CD14-positive monocyte (primary cell): ENCODE results near the gene CREB3L1. TPM values are rescaled to one million over a fixed set of nuclear protein-coding genes. Genes with fewer than 3 reads are reported as not detected.
A peak's percentile ranks its signal among the peaks of the same experiment; 100 is the strongest.

Experiments used
- DNase-seq, 3 donors: peaks; one replicate each; pipeline ENCODE4 v3.0.0-alpha.2; 2011 to 2022
- H2AFZ ChIP-seq: 2 replicates; pipeline ENCODE4 v1.6.0; 2012; ENCODE audit warnings: mild to moderate bottlenecking, low read depth, low read length, inconsistent platforms; ENCODE audit not compliant: insufficient read depth, poor library complexity, severe bottlenecking
- H3K27ac ChIP-seq, 2 donors: 1 replicate in 1 of 2; 2 replicates in 1 of 2; pipeline ENCODE4 v1.5.1; 2012 to 2013; ENCODE audit warnings: low read length in 2 of 2, control low read depth in 1 of 2, inconsistent platforms in 1 of 2, low read depth in 1 of 2, mild to moderate bottlenecking in 1 of 2
- H3K27me3 ChIP-seq, 2 donors: one replicate each; pipeline versions ENCODE4 v1.6.0 to v1.6.1; 2011 to 2013; ENCODE audit warnings: low read length in 2 of 2; ENCODE audit not compliant: control insufficient read depth in 2 of 2, insufficient read depth in 2 of 2
- H3K36me3 ChIP-seq, 2 donors: replicated peaks in 1 of 2; 1 replicate in 1 of 2; 2 replicates in 1 of 2; pipeline versions ENCODE4 v1.5.1 to v1.6.1; 2012 to 2013; ENCODE audit warnings: low read length in 2 of 2, control low read depth in 1 of 2, inconsistent platforms in 1 of 2, mild to moderate bottlenecking in 1 of 2; ENCODE audit not compliant: insufficient read depth in 2 of 2, control insufficient read depth in 1 of 2
- H3K4me1 ChIP-seq, 2 donors: 1 replicate in 1 of 2; 2 replicates in 1 of 2; pipeline versions ENCODE4 v1.5.1 to v1.6.1; 2012 to 2013; ENCODE audit warnings: low read length in 2 of 2, control low read depth in 1 of 2, inconsistent platforms in 1 of 2, mild to moderate bottlenecking in 1 of 2, moderate library complexity in 1 of 2; ENCODE audit not compliant: insufficient read depth in 2 of 2, control insufficient read depth in 1 of 2
- H3K4me2 ChIP-seq: replicated peaks from 2 replicates; pipeline ENCODE3; 2012; ENCODE audit warnings: low read length, moderate library complexity, mild to moderate bottlenecking; ENCODE audit not compliant: poor library complexity, severe bottlenecking; ENCODE audit errors: extremely low read depth
- H3K4me3 ChIP-seq, 3 experiments: fragments of 200-600 bp in 1 of 3; sonication (generic) in 1 of 3; replicated peaks in 1 of 3; 1 replicate in 2 of 3; 2 replicates in 1 of 3; pipeline ENCODE4 v1.5.1; 2011 to 2013; ENCODE audit warnings: low read length in 3 of 3, mild to moderate bottlenecking in 3 of 3, control low read depth in 2 of 3, low read depth in 2 of 3, inconsistent platforms in 1 of 3, moderate library complexity in 1 of 3
- H3K79me2 ChIP-seq: 2 replicates; pipeline ENCODE4 v1.6.0; 2012; ENCODE audit warnings: mild to moderate bottlenecking, control low read depth, inconsistent platforms, low read length, moderate library complexity; ENCODE audit not compliant: insufficient read depth
- H3K9ac ChIP-seq: 2 replicates; pipeline ENCODE4 v1.6.0; 2017; ENCODE audit warnings: low read length, mild to moderate bottlenecking; ENCODE audit not compliant: insufficient read depth, poor library complexity, severe bottlenecking
- H3K9me3 ChIP-seq, 2 donors: replicated peaks in 1 of 2; 1 replicate in 1 of 2; 2 replicates in 1 of 2; pipeline versions ENCODE4 v1.5.1 to v1.6.1; 2012 to 2013; ENCODE audit warnings: low read length in 2 of 2, control low read depth in 1 of 2; ENCODE audit not compliant: control insufficient read depth in 1 of 2, insufficient read depth in 1 of 2
- H4K20me1 ChIP-seq: 2 replicates; pipeline ENCODE4 v1.6.0; 2012; ENCODE audit warnings: mild to moderate bottlenecking, low read length, control low read depth, moderate library complexity; ENCODE audit not compliant: insufficient read depth
- H3K27ac Mint-ChIP-seq, 7 donors: one replicate each; pipeline ENCODE4 v1.8.0; 2020; ENCODE audit warnings: mild to moderate bottlenecking in 7 of 7, mixed read lengths in 7 of 7, moderate library complexity in 6 of 7, inconsistent platforms in 2 of 7
- H3K27me3 Mint-ChIP-seq, 3 donors: one replicate each; pipeline ENCODE4 v1.8.0; 2021 to 2022; ENCODE audit warnings: low read depth in 3 of 3, mild to moderate bottlenecking in 3 of 3, mixed read lengths in 3 of 3, moderate library complexity in 3 of 3, inconsistent platforms in 1 of 3
- H3K36me3 Mint-ChIP-seq, 2 donors: one replicate each; pipeline ENCODE4 v1.8.0; 2020; ENCODE audit warnings: mixed read lengths in 2 of 2, inconsistent platforms in 1 of 2, mild to moderate bottlenecking in 1 of 2
- H3K4me1 Mint-ChIP-seq: one replicate; pipeline ENCODE4 v1.8.0; 2020; ENCODE audit warnings: mild to moderate bottlenecking, mixed read lengths
- H3K4me3 Mint-ChIP-seq, 2 donors: one replicate each; pipeline ENCODE4 v1.8.0; 2020; ENCODE audit warnings: mild to moderate bottlenecking in 2 of 2, mixed read lengths in 2 of 2, moderate library complexity in 1 of 2
- H3K9me3 Mint-ChIP-seq, 7 donors: one replicate each; pipeline ENCODE4 v1.8.0; 2020 to 2022; ENCODE audit warnings: mixed read lengths in 7 of 7, mild to moderate bottlenecking in 6 of 7, moderate library complexity in 6 of 7, inconsistent platforms in 2 of 7
- CTCF ChIP-seq: fragments of 200-600 bp; IDR thresholded peaks from one replicate; pipeline ENCODE4 v1.8.0; 2022; ENCODE audit warnings: antibody characterized with exemption, mild to moderate bottlenecking
- WGBS: methylation state at CpG from one replicate; pipeline ENCODE4 v1.1.5; 2013; ENCODE audit warnings: missing lambda C conversion rate; ENCODE audit not compliant: insufficient coverage; 5-methylcytosine and 5-hydroxymethylcytosine counted together
- intact Hi-C, 2 donors: fragments of 100-400 bp; cut with micrococcal nuclease; formaldehyde crosslinking; loops; one replicate each; pipeline versions ENCODE4 v1.15.0 to v1.15.1; 2023
- polyA plus RNA-seq, 3 donors: library from polyadenylated mRNA; depleted of rRNA in 1 of 3; unstranded in 2 of 3; stranded (reverse) in 1 of 3; fragments of 300-500 nt in 2 of 3; fragments of >200 nt in 1 of 3; fragmentation: Illumina TruSeq in 2 of 3; gene quantifications; 1 replicate in 2 of 3; 2 replicates in 1 of 3; pipeline ENCODE4 v1.2.3, GENCODE V29; 2012 to 2021

Gene CREB3L1
- polyA plus RNA-seq, 3 donors: not detected

DNA sequence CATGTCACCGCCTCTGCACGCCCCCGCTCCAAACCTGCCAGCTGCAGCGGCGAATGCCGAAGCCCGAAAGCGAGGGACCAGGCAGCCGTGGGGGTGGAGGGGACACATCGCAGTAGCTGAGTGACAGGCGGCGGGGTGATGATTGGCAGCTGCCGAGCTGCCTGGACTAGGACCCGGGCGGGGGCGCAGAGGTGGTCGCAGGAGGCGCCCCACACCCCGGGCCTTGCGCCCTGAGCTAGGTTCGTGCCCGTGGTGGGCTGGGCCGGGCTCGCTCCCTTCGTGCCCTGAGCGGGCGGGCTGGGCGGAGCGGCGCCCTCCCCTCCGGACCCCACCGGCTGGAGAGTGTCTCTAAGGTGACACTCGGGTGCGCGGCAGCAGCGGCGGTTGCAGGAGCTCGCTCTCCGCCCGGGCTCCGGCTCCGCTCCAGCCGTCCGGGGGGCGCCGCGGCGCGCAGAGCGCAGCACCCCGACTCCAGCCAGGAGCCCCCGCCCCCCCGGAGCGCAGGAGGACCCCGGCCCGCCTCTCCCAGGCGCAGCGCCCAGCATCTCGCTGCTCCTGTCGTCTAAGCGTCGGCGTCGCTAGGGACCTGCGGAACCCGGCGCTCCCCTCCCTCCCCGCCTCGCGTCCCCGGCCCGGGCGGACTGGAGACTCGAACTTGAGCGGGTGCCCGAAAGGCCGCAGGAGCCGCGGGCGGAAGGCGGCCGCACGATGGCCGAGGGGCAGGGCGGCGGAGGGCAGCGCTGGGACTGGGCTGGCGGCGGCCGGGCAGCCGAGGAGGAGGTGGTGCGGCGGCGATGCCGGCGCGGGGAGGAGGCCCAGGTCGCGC, 55.3 kb downstream of the CREB3L1 start:
- no peak for DNase-seq
- Histone ChIP-seq H2AFZ (peak overlapping the region; percentile 64), H3K4me2 (peak overlapping the region; percentile 78), H3K27me3 (peaks cover 14 to 46% of the 10 kb centered on the region in 2 donors), H3K4me1 (peaks cover 66 to 74% of the 10 kb centered on the region in 2 donors), H3K79me2 (no peaks in the 10 kb centered on the region), H3K27ac (no peak overlapping the region), H4K20me1 (peaks cover 15% of the 10 kb centered on the region), H3K9me3 (peaks cover 0 to 7% of the 10 kb centered on the region in 2 donors), H3K9ac (peak overlapping the region; percentile 30), H3K36me3 (no peaks in the 10 kb centered on the region), H3K4me3 (peak overlapping the region in 2 of 3 experiments; percentile 3 to 64)
- no peak for TF ChIP-seq CTCF
- Mint-ChIP-seq H3K9me3 (peaks cover 0 to 9% (median 4%) of the 10 kb centered on the region in 7 donors), H3K4me1 (peaks cover 67% of the 10 kb centered on the region), H3K27ac (peak overlapping the region in 1 of 7 donors; percentile 43), H3K27me3 (peaks cover 47 to 66% (median 58%) of the 10 kb centered on the region in 3 donors), H3K4me3 (peak overlapping the region; percentile 73 to 87), H3K36me3 (peaks cover 7 to 18% of the 10 kb centered on the region in 2 donors)
- intact Hi-C loops: no loop called here
- 1% methylated on average over 98 of the region's 99 CpGs for WGBS

DNA sequence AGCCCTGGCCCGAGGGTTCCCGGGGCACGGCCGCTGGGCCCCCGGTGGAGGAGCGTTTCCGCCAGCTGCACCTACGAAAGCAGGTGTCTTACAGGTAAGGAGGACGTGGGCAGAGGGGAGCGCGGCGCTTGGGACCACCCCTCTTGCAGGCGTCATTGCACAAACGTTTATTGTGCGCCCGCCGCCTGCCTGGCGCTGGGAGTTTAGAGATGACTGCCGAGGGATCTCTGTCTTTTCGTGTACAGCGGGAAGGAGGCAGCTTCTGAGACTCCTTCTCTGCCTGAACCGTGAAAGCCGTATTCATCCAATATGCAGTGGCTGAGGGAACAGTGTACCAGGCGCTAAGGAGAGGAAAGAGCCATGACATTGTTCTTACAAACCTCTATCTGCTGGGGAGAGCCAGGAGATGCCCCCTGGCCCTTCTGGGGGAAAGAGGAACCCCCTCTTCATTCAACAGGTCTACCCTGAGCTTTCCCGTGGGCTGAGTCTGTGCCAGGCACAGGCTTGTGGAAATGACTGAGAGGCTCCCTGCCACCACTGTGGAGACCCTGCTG, 56.0 kb downstream of the CREB3L1 start:
- no peak for TF ChIP-seq CTCF
- H3K4me3 Mint-ChIP-seq: peak overlapping the region; percentile 73 to 87
- H3K4me2 ChIP-seq: peak overlapping the region; percentile 78
- H3K27ac Mint-ChIP-seq: peak overlapping the region in 1 of 7 donors; percentile 79
- H3K9me3 Mint-ChIP-seq: peaks cover 0 to 9% (median 4%) of the 10 kb centered on the region in 7 donors
- peaks cover 14 to 46% of the 10 kb centered on the region in 2 donors for H3K27me3 ChIP-seq
- no peaks in the 10 kb centered on the region for H3K79me2 ChIP-seq
- WGBS: 5% methylated on average over 25 of the region's 25 CpGs
- peaks cover 73% of the 10 kb centered on the region for H3K4me1 Mint-ChIP-seq
- H3K9me3 ChIP-seq: peaks cover 0 to 7% of the 10 kb centered on the region in 2 donors
- peak overlapping the region in 2 of 3 experiments; percentile 7 to 64 for H3K4me3 ChIP-seq
- intact Hi-C loops: no loop called here
- peaks cover 7 to 18% of the 10 kb centered on the region in 2 donors for H3K36me3 Mint-ChIP-seq
- H3K27me3 Mint-ChIP-seq: peaks cover 47 to 66% (median 55%) of the 10 kb centered on the region in 3 donors
- H3K4me1 ChIP-seq: peaks cover 73 to 81% of the 10 kb centered on the region in 2 donors
- peak overlapping the region; percentile 30 for H3K9ac ChIP-seq
- peaks cover 15% of the 10 kb centered on the region for H4K20me1 ChIP-seq
- H2AFZ ChIP-seq: peak overlapping the region; percentile 64
- H3K27ac ChIP-seq: no peak overlapping the region
- H3K36me3 ChIP-seq: no peaks in the 10 kb centered on the region
- no peak for DNase-seq
